ENCODE measurements around the gene PI4KA.

DNA sequence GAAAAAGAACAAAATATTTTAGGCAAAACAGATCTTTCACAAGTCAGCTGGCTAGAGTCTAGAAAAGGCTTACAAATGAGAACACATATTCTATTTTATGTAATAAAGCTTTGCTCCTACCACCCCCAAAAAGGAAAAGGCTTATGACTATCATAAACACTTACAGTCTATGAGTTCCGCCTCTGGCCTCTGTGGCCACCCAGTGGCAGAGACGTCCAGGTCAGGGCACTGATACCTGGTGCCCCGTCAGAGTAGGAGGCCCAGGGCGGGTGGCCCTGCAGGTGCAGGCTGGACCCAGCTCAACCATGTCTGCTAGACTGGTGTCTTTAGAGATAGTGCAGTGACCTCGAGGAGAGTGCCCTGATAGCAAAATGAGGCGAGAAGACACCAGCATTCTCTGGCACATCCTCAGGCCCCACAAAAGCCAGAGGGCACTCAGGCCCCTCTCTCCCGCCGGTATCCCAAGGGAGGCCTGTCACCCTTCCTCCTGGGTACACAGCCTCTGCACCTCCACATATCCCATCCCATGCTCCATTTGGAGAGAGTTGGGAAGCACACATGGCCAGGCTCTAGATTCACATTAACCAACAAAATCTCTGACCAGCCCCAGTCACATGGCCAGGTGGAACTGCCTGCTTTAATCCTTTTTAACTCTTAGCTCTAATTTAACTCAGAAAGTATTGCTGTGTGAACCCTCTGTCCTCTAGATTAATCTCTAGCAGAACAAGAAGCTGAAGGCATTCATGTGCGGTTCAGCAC lies 112.0 kb downstream of the PI4KA start:
- TF ChIP-seq, protein P1, sequence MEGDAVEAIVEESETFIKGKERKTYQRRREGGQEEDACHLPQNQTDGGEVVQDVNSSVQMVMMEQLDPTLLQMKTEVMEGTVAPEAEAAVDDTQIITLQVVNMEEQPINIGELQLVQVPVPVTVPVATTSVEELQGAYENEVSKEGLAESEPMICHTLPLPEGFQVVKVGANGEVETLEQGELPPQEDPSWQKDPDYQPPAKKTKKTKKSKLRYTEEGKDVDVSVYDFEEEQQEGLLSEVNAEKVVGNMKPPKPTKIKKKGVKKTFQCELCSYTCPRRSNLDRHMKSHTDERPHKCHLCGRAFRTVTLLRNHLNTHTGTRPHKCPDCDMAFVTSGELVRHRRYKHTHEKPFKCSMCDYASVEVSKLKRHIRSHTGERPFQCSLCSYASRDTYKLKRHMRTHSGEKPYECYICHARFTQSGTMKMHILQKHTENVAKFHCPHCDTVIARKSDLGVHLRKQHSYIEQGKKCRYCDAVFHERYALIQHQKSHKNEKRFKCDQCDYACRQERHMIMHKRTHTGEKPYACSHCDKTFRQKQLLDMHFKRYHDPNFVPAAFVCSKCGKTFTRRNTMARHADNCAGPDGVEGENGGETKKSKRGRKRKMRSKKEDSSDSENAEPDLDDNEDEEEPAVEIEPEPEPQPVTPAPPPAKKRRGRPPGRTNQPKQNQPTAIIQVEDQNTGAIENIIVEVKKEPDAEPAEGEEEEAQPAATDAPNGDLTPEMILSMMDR (IDR thresholded peaks at IDR 0.05), result no peak
- no peak for TF ChIP-seq POLR2A (IDR thresholded peaks at IDR 0.05)

All from body of pancreas (tissue), 4 donors.